Ishikawa (cell line): ENCODE data around the gene CAPN5.

ENCODE experiments used
- CEBPB ChIP-seq: IDR thresholded peaks from 2 replicates; pipeline ENCODE4 v1.6.1; 2012
- CREB1 ChIP-seq: IDR thresholded peaks from 2 replicates; pipeline ENCODE4 v1.6.1; 2012; ENCODE audit warnings: low read depth
- EGR1 ChIP-seq: IDR thresholded peaks from 2 replicates; pipeline ENCODE4 v1.6.1; 2012
- EP300 ChIP-seq: IDR thresholded peaks from 2 replicates; pipeline ENCODE4 v1.6.1; 2012; ENCODE audit warnings: borderline replicate concordance
- FOXM1 ChIP-seq: IDR thresholded peaks from 2 replicates; pipeline ENCODE4 v1.6.1; 2012; ENCODE audit warnings: low read depth, borderline replicate concordance
- NFIC ChIP-seq: IDR thresholded peaks from 2 replicates; pipeline ENCODE4 v1.6.1; 2012
- RAD21 ChIP-seq: IDR thresholded peaks from 2 replicates; pipeline ENCODE4 v1.6.1; 2012; ENCODE audit warnings: low read depth
- TAF1 ChIP-seq: IDR thresholded peaks from 2 replicates; pipeline ENCODE4 v1.6.1; 2012; ENCODE audit warnings: low read depth, mild to moderate bottlenecking
- TCF12 ChIP-seq: IDR thresholded peaks from 2 replicates; pipeline ENCODE4 v1.6.1; 2012; ENCODE audit warnings: low read depth
- TEAD4 ChIP-seq: IDR thresholded peaks from 2 replicates; pipeline ENCODE4 v1.6.1; 2012
- YY1 ChIP-seq: IDR thresholded peaks from 2 replicates; pipeline ENCODE4 v1.6.1; 2012; ENCODE audit warnings: low read depth
- ZBTB7A ChIP-seq: IDR thresholded peaks from 2 replicates; pipeline ENCODE4 v1.6.1; 2012; ENCODE audit warnings: low read depth
- TF ChIP-seq, protein P1 (sequence below): IDR thresholded peaks from 2 replicates; pipeline ENCODE4 v1.6.1; 2012; ENCODE audit warnings: low read depth, mild to moderate bottlenecking
- TF ChIP-seq, protein P2 (sequence below): IDR thresholded peaks from 2 replicates; pipeline ENCODE4 v1.6.1; 2012
- TF ChIP-seq, protein P3 (sequence below): IDR thresholded peaks from 2 replicates; pipeline ENCODE4 v1.6.1; 2012

CAPN5 gene

DNA sequence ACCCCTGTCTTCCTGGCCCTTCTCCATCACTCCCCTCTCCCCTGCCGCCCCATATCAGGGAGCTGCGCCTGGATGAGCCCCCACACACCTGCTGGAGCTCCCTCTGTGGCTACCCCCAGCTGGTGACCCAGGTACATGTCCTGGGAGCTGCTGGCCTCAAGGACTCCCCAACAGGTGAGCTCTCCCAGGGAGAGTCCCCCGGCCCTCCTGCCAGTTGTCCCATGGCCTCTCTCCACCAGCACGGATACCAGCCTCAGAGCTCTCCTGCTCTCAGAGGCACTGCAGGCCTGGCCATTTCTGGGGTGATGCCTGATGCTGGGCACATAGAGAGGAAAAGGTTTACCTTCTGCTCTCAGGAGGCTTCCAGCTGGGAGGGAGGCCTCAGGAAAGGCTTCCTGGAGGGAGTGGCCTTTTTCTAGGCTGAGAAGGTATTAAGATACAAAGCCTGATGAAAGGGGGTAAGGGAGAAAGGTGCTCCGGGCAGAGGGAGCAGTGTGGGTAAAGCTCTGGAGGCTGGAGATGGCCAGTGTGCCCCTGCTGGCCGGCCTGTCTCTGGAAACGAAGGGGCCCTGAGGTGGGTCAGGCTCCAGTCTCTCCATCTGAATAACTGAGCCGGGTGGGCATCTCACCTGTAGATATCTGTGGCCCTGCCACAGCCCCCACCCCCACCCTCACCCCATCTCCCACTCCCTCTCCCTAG is 55.3 kb downstream of the CAPN5 start:
- TF ChIP-seq FOXM1: no peak
- TF ChIP-seq, protein P1, sequence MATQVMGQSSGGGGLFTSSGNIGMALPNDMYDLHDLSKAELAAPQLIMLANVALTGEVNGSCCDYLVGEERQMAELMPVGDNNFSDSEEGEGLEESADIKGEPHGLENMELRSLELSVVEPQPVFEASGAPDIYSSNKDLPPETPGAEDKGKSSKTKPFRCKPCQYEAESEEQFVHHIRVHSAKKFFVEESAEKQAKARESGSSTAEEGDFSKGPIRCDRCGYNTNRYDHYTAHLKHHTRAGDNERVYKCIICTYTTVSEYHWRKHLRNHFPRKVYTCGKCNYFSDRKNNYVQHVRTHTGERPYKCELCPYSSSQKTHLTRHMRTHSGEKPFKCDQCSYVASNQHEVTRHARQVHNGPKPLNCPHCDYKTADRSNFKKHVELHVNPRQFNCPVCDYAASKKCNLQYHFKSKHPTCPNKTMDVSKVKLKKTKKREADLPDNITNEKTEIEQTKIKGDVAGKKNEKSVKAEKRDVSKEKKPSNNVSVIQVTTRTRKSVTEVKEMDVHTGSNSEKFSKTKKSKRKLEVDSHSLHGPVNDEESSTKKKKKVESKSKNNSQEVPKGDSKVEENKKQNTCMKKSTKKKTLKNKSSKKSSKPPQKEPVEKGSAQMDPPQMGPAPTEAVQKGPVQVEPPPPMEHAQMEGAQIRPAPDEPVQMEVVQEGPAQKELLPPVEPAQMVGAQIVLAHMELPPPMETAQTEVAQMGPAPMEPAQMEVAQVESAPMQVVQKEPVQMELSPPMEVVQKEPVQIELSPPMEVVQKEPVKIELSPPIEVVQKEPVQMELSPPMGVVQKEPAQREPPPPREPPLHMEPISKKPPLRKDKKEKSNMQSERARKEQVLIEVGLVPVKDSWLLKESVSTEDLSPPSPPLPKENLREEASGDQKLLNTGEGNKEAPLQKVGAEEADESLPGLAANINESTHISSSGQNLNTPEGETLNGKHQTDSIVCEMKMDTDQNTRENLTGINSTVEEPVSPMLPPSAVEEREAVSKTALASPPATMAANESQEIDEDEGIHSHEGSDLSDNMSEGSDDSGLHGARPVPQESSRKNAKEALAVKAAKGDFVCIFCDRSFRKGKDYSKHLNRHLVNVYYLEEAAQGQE: no peak
- TF ChIP-seq, protein P2, sequence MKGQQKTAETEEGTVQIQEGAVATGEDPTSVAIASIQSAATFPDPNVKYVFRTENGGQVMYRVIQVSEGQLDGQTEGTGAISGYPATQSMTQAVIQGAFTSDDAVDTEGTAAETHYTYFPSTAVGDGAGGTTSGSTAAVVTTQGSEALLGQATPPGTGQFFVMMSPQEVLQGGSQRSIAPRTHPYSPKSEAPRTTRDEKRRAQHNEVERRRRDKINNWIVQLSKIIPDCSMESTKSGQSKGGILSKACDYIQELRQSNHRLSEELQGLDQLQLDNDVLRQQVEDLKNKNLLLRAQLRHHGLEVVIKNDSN: no peak
- TF ChIP-seq TCF12: no peak
- TF ChIP-seq NFIC: no peak
- TF ChIP-seq, protein P3, sequence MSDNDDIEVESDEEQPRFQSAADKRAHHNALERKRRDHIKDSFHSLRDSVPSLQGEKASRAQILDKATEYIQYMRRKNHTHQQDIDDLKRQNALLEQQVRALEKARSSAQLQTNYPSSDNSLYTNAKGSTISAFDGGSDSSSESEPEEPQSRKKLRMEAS: no peak
- no peak for TF ChIP-seq TAF1
- TF ChIP-seq EP300: no peak
- no peak for TF ChIP-seq ZBTB7A
- TF ChIP-seq EGR1: no peak
- TF ChIP-seq YY1: no peak
- no peak for TF ChIP-seq RAD21
- no peak for TF ChIP-seq CREB1
- TF ChIP-seq TEAD4: no peak
- TF ChIP-seq CEBPB: no peak

DNA sequence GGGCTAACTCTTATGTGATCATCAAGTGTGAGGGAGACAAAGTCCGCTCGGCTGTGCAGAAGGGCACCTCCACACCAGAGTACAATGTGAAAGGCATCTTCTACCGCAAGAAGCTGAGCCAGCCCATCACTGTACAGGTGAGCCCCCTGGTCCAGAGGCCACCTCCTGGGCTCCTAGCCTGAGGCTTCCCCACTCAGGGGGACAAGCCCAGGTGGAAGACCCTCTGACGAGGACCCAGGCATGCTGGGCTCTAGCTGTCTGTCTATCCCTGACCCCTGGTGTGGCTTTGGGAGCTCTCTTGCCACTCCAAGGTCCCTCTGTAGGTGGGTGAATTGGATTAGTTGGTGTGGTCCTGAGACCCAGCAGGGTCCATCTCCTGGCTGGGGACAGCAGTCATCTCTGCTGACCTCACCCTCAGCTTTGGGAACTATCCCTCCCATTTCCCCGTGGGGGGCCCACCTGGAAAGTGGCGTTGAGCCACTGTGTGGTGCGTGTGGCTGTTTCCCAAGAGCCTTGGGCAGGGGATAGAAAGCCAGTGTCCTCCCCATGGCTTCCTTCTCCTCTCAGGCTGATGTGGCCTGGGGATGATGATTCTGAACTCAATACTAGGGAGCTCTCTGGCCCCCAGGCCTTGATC is 55.9 kb downstream of the CAPN5 start:
- no peak for TF ChIP-seq YY1
- TF ChIP-seq, protein P1: no peak
- TF ChIP-seq, protein P2: no peak
- TF ChIP-seq ZBTB7A: no peak

DNA sequence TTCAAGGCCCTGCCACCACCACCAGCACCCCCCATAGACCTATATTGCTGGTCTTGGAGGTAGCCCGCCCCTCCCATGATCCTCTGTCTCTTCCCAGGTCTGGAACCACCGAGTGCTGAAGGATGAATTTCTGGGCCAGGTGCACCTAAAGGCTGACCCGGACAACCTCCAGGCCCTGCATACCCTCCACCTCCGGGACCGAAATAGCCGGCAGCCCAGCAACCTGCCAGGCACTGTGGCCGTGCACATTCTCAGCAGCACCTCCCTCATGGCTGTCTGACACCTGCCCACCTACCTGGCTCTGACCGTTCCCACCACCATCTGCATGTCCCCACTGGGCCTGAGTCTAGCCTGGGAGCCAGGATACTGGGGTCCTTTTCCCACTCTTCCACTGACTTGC is 56.8 kb downstream of the CAPN5 start:
- TF ChIP-seq, protein P2: no peak
- no peak for TF ChIP-seq YY1
- no peak for TF ChIP-seq EP300
- TF ChIP-seq FOXM1: no peak
- no peak for TF ChIP-seq CEBPB

DNA sequence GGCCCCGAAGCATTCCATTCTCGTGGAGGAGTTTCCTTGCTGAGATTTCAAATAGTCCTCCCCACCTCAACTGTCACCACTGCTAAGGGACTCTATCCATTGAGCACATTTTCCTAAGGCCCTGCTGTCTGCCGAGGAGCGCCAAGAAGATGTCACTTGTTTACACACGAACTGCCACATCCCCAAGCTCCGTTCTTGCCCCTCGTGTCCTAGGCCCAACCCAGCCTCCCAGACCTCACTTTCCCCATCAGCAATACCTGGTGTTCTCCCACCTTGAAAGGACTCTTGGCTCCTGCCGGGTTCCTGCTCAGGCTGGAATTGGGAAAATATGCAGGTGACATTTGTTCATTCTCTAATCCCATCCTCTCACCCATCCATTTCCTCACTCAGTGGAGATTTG is 57.3 kb downstream of the CAPN5 start:
- TF ChIP-seq CREB1 (no peak), FOXM1 (no peak), RAD21 (no peak), ZBTB7A (no peak), TAF1 (no peak), NFIC (no peak), YY1 (no peak), EP300 (no peak), TCF12 (no peak), EGR1 (no peak), CEBPB (no peak)
- TF ChIP-seq, protein P3: no peak
- TF ChIP-seq, protein P1: no peak
- TF ChIP-seq, protein P2: no peak
